GM21390 (cell line): ENCODE measurements around the gene DLGAP1.

Source experiments
- ATAC-seq: cut with Tn5 transposase; IDR thresholded peaks from one replicate; pipeline ENCODE4 v1.9.1; 2021; ENCODE audit not compliant: unreplicated experiment

Gene DLGAP1

DNA sequence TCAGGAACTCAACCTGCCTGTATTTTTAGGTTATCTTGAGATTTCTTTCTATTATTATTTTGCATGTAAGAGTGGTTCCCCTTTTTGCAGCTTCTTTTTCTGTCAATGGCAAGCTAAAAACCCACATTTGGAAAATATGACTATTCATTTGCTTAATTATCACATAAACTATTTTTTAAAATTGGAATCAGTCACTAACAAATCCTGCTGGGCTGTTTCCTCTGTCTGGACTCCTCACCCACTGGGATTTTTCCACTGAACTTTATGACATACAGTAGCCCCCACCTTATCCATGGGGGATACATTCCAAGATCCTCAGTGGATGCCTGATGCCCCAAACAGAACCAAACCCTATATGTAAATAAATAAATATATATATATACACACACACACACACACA is 447.3 kb downstream of the DLGAP1 start:
- no peak for ATAC-seq

DNA sequence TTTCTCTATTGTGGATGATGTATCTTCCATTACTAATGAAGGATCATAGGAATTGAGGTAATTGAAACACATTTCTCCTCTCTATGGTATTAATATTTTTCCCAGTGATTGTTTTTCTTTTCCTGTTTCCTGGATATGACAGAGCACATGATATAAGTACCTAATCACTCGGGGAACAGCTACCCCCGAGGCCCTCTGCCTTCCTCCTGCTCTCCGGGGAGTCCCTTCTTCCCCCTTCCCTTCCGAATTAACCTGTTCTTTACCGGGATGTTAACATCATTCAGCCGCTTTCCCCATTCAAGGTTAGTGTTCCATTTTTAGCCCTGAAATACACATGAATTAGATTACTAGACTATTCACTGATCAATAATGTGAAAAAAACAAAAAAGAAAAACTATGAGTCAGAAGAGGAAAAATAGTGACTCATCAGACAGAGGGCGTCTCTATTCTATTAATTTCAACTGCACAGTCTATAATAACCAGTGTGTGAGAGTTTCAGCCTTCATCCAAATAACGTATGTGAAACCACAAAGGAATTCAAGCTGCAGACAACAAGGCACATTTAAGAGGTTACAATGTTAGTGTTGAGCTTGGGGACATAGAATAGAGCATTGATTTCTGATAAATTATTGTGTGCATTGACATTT is 450.8 kb downstream of the DLGAP1 start:
- ATAC-seq: no peak

DNA sequence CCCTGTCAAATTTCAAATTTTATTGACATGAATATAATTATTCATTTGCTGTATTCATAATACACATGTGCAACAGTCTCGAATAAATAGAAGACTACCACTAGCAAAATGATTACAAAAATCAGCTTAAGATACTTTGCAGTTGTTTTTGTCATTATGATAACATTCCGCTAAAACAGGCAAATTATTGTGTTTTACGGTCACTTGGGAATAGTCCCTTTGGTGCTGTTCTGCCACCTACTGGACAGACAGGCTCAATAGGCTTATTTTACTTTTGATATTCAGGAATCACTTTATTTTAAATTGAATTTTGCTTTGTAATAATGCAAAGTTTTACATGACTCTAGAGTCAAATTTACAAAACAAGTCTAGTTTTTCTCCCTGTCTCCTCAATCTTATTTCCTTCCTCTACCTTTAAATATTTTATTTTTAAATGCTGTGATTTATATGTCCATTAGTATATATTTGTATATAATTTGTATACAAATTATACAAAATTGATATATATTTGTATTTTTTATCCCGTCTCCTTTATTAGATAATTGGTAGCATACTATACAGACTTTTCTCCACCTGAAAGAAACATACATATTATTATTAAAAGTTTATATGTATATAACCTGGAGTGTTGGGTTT is 456.3 kb downstream of the DLGAP1 start:
- ATAC-seq: no peak

DNA sequence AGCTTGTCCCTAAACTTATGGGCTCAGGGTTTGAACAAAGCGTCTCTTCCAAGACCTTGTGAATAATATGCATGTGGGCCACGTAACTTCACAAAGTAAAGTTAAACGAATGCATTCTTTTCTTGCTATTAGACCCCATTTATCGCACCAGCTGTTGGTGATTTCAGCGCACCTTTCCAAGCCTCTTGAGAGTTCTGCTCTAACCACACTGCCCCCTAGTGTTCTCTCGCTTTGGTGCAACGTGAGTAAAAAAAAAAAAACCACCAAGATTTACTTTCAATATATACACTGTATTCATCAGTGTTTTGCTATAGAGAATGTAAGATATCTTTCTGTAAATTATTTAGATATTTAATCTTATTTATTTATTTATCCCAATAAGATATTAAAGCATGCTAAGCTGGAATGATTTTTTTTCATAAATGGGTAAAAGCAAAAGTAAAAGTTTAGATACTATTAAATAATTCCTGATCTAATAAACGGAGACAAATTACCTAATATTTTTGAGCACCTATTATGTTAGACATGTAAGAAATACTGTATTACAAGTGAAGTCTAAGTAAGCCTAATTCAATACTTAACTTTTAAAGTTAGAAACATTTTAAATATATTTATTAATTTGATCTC is 459.5 kb downstream of the DLGAP1 start:
- ATAC-seq: peak; percentile 63

DNA sequence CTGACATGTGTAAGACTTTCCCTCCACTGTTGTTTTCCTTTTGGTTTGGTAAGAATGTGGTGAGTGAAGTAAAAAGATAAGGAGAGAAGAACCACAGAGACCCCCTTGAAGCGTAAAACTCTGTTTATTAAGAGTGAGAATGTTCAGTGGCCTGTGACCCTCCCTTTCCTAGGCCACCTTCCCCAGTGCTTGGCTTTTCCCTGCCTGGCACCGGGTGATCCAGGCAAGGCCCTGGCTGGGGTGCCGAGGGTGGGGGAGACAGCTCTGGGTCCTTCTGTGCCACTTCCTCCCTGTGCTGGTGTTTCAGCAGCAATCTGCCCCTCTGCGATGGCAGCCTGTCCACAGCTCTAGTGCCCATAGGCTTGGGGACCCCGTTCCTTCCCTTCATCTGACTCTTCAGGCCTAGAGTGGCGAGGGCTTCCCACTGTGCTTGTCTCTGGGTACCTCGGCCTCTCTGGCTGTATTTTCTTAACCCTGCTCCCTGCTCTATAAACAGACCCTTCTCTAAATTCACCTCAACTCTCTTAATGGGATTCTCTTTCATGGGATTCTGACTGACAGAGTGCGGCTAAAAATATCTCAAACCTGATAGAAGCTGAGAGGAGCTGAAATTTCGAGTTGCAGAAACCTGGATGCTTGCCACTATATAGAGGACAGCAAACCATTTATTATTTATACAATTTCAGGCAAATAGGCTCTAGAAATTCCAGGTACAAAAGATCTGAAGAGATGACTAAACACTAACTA is 461.0 kb downstream of the DLGAP1 start:
- no peak for ATAC-seq

DNA sequence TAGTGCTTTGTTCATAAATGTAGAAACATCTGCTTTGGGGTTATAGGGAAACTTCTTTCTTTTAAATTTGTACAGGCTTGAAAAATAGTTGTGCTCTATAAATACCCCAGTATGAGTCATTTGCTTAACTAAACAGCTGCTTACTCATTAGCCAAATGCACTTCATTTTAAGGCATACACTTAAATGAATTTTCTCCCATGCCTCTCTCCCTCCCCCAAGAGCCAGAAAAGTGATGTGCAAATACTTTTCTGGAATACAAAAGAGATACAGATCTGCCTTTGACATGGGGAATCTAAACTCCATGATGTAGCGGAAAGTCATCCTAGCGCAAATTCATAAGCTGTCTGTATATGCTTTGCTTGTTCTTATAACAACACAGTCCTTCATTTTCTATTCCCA is 469.4 kb downstream of the DLGAP1 start:
- ATAC-seq: no peak

DNA sequence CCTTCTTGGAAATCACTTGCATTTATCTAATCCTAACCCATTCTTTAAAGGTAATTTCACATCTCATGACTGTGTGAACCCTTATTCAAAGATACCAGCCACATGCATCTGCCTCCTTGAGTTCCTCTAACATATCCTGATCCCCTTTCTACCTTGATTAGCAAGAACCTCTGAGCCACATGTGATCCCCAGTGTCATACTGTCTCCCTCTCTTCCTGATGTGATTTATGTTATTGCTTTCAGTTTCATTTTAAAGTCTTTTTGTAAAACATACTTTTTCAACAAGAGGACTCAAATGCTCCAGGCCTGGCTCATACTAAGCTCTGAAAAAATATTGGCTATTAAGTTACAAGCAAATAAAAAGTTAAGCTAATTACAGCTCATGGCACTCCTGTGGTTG is 470.1 kb downstream of the DLGAP1 start:
- no peak for ATAC-seq

DNA sequence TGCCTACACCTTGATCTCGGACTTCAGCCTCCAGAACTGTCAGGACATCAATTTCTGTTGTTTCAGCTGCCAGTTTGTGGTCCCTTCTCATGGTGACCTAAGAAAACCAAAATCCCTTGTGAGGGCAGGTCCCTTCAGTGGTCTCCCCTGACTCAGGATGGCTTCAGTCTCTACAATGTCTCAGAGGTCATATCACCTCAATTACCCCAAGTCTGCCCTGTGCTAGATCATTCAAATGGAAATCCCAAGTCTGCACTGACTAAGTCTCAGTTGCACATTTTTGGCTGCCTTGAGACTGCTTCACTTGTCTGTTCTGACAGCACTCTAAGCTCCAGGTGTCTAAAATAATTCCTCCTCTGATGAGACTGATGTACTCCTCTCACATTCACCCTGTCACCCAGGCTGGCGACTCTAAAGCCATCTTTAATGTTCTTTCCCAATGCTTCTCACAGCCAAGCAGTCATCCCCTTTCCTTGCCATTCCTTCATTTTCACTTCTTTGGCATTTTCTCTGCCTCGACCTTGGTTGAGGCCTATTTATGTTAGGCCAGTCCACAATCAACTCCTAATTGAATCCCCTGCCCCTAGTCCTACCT is 470.8 kb downstream of the DLGAP1 start:
- ATAC-seq: no peak

DNA sequence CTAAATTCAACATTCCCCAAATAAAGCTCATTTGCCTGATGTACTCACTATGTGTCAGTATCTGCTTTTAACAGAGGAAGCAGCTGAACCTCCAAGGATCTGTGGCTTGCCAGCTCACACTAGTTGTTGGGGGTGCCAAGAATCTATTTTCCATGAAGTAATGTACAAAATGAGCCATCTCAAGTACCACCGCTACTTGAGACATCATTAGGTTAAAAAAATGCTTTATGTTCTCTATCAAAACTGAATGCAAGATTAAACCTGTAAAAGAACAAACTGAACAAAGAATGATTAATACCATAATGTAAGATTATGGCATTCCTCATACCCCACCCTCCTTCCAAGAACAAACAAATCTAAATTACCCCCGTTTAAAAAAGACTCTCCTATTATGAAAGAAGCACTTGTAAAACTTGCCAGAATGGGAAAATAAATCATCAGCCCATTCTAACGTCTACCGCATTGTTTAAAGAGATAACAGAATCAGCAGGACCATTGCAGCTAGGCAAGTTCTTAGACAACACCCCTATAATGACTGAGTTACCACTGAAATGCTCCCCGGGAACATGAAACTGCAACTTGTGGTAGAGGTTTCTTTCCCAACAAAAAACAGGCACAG is 471.6 kb downstream of the DLGAP1 start:
- ATAC-seq: no peak

DNA sequence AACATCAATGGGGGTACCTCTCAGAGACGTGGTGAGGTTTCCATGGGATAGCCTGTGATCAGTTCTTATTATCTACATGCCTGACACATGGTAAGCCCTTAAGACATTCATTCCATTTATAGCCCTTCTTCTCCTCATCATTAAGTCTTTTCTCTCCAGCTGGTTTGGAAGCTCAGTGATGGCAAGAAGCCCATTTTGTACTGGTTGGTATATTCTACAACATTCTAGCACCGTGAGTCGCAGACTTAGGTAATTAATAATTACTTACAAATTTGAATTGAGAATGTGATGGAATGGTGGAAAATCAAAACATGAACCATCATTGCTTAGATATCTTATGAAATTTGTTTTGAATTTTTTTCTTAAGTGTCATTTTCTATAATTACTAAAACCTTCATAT is 472.6 kb downstream of the DLGAP1 start:
- ATAC-seq: no peak

DNA sequence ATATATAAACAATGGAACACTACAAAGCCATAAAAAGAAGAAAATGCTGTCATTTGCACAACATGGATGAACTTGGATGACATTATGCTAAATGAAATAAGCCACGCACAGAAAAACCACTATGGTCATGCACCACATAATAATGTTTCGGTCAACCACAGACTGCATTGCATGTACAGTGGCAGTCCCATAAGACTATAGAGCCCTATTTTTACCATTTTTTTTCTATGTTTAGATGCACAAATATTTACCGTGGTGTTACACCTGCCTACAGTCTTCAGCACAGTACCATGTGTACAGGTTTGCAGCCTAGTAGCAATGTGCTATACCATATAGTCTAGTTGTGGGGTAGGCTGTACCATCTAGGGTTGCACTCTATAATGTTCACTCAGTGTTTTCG is 476.1 kb downstream of the DLGAP1 start:
- no peak for ATAC-seq

DNA sequence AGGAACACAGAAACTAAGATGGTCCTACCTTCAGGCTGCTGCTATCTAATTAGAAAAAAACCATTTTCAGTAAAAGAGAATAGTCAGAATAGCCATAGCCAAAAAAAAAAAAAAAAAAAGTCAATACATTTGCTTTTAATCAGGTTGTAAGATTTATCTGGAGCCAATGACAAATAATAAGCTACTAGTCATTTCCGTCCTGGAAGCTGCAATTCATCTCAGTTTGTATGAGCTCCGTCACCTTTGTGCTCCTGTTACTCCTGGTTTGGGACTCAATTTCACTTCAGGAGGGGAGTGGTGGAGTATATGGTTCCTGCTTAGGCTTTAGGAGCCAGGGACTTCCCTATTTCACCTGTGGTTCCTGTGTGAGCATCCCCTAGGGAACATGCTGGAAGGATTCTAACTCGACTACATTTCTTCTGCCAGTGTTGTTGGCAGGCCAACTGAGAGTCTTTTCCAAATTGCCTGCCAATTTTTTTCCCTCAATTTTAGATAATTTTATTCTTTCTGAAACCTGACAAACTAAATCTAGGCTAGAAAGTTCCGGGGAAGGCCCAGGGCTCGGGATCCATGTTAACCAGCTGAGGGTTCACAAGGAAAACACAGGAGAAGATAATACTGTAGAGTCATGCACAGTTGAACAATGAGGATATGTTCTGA is 481.8 kb downstream of the DLGAP1 start:
- no peak for ATAC-seq

DNA sequence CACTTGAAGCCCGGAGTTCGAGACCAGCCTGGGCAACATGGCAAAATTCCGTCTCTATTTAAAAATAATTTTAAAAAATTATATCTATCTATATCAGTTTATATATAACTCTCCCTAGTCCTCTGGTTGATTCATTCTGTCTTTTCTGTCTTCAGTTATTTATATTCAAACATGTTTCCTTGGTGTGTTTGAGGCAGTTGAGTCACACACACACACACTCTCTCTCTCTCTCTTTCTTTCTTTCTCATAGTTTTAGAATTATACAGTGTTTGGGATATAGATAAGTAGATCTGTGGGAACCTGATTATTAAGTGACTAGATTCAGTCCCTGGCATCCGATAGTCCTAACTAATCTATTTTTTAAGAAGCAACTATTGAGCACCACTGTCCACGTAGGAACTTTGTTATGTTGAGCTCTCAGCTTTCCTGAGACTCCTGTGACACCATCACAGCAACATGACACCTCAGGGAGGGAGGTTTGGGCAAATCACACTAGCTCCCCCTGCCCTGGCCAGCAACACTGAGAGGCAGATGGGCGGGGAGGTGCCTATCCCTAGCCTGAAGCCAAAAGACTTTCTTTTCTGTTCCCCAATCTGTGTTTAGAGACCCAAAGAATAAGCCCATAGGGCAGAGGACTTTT is 482.7 kb downstream of the DLGAP1 start:
- no peak for ATAC-seq

DNA sequence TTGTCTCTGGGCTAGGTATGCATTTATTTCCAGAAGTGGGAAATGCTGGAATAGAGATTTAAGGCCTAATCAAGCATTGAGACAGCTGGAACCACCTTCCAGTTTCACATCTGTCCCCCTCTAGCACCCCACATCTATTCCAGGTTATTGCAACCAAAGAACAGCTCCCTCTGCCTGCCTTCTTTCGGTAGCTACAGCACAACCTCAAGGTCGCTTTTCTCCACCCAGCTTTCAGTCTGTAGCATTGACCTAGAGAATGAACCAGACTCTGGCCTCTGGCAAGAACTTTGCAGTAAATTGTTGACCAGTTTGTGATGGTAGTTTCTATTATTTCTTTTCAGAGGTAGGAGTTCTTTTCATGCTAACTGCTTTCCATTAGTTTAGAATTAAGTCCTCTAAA is 484.2 kb downstream of the DLGAP1 start:
- no peak for ATAC-seq

DNA sequence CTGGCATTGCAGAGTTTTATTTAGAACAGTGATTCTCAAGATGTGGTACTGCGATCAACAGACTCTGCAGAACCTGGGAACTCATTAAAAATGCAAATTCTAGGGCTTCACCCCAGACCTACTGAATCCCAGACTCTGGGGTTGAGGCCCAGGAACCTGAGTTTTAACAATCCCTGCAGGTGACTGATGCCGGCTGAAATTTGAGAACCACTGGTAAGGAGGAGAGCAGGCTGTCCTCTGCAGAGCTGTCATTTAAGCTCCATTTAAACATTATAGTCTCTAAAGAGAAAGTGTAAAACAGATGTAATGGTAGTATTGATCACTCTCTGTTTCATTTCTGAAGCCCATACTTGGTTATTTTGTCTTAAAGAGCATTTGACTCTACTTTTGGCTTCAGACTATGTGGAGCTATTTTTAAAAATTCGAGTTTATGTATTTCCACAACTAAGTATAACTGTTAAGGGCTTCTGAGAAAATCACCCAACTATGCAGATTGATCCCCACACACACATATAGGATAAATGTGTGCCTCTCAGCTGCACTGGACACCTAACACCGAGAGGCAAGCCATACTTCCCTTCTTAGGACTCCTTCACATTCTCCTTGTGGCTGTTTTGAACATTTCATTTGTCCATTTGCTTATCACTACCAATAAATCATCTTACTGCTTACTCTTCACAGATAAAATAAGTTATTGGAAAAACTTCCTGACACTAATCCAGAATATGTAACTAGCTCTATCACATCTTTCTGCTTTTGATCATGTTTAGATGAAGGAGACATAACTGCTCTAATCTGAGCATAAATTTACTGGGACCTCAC is 487.5 kb downstream of the DLGAP1 start:
- no peak for ATAC-seq

DNA sequence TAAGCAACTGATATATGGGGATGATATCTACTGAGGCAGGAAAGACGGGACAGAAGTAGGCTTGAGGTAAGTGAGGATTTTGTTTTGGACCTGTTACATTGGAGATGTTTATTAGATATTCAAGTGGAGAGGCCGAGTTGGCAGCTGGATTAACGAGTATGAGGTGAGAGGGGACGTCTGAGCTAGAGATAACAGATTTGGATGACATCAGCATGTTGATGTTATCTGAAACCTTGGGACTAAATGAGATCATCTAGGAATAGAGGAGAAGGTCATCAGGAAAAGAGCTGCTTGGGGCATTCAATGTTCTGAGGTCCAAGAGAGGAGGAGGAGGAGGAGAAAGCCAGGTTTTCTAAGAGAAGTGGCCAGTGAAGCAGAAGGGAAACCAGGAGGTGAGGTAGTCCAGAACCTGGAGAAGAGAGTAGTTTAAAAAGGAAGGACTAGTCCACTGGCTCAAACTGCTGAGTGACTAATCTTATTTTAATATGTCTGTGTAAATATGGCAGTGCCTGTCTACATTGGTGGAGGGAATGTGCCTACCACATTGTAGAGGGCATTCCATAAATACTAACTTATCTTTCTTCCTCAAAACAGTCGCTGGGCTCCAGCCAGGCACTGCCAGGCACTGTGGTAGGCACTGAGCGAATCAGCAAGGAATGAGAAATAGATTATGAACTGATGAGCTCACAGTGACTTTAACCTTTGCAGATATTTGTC is 488.3 kb downstream of the DLGAP1 start:
- ATAC-seq: no peak

DNA sequence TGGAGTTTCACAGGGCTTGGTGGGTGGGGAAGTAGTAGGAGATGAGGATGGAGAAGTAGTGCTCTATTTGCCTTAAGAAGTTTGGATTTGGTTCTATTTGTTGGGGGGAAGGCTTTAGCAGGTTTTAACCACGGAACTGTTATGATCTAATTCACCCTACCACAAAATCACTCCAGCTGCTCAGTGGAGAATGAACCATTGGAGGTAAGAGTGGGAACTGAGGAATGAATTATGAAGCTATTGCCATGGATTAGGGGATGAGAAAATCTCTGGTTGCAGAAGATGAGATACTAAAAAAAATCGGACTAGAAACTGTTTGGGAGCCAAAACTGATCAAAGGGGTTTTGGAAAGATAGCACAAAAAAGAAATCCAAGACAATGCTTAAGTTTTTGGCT is 488.9 kb downstream of the DLGAP1 start:
- ATAC-seq: no peak

DNA sequence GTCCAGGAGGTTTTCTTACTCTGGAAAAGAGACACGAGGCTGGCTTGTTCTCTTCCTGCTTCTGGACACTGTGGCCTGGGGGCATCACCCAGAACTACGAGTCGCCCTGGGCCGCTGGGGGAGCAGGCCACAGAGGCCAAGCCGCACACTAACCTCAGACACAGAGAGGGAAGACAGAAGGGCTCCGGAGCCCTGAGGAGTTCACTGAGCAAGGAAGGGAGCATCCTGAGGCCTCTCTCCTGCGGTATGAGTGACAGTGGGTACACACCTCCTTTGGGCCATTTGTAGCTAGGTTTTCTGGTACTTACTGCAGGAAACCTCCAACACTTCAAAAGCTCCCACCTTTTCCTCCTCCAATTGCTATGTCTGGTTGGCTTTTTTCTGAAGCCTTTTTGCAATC is 494.1 kb downstream of the DLGAP1 start:
- no peak for ATAC-seq

DNA sequence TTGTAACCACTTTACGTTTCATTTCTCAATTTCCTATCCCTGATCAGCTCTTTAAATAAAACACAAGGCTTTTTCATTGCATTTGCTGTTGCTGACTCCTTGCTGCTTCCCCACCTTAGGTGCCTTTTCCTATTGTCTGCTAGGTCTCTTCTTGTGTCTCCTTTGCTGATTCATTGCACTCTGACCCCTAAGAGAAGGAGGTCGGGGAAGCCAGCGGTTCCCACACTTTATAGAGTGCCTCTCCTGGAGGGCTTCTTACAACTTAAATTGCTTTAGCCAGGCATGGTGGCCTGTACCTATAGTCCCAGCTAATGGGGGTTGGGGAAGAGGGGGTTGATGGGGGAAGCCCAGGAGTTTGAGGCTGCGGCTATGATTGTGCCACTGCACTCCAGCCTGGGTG is 495.0 kb downstream of the DLGAP1 start:
- ATAC-seq: no peak
